UCSD-AML1 (cell line): ENCODE data around the gene CLDN12.
"Not testable (repeated sequence)": the region's sequence is repeated elsewhere in the genome, so short reads cannot be mapped to it uniquely, and the experiment has no call there.

ENCODE experiments used
- DNase-seq: peaks from one replicate; lab custom pipeline; 2025; ENCODE audit not compliant: unreplicated experiment; lab: John Stamatoyannopoulos, UW

The CLDN12 gene

DNA sequence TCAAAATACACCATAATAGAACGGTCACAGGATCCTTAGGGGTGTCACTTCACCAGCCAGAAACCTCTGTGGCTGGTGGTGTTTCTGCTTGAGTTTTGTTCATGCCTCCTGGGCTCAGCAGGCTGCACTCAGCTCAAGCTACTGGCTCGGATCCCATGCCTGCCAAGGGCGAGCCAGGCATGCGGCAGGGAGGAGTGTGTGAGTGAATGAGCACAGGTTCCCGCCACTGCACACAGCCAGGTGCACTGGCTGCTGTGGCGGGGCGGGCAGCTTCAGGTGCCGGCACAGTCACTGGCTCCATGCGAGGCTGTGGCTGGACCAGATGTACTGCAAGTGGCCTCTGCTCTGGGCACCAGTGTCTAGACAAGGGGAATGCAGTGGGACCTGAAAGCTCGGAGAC is 29.5 kb downstream of the CLDN12 start:
- DNase-seq, result no peak

DNA sequence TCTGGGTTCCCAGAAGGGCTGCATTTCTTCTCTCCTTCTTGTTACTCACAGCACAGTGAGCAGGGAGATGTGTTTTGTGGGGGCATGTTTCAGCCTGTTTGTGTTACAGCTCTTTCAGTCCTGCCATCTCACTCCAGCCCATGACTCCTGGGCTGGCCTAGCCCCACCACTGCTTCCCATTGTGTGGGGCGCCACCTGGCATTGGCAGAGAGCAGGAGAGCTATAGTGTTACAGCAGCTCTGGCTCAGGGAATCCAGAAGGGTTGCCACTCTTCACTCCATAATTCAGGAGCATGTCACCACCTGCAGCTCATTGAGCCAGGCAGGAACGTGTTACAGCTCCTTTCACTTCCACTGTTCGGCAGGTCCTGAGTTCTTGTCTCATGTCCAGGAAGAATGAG is 30.0 kb downstream of the CLDN12 start:
- DNase-seq, result no peak

DNA sequence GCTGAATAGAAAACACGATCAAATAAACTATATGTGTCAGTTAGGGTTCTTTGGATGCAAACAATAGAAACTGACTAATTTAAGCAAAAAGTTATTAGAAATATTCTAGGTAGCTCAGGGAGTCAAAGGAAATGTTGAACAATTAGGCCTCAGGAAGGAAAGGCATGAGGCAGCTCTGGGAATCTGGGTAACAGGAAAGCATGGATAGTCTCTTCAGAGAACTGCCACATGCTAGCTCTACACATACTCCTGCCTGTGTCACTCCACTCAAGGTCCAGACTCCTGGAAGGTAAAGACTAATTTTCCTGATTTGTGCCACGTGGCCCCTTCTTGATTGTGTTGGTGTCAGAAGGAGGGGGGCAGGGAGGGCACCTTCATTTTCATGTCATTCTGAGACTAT is 42.4 kb downstream of the CLDN12 start:
- DNase-seq, result no peak

DNA sequence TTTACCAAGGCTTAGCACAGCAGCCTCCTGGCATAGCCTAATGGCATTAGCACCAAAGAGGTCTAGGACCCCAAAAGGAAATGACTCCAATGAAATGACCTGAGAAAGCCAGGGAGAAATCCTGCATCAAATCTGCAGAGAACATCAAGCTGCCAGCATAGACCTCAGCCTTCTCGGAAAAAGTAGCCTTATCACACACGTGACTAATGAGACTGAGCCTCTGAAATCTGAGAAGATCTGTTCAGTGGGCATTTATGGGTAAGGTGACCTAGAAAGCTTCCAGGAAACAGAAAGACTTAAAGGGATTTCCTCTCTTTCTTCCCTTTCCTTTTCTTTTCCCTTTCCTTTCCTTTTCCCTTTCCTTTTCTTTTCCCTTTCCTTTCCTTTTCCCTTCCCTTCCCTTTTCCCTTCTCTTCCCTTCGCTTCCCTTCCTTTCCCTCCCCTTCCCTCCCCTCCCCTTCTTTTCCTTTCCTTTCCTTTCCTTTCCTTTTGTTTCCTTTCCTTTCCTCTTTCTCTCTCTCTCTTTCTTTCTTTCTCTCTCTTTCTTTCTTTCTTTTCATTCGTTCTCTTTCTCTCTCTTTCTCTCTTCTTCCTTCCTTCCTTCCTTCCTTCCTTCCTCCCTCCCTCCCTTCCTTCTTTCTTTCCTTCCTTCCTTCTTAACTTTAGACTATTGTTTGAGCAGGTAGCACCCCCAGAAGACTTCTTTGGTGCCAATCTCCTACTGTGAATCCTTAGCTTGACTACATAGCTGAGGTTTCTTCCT is 43.1 kb downstream of the CLDN12 start:
- no peak for DNase-seq

DNA sequence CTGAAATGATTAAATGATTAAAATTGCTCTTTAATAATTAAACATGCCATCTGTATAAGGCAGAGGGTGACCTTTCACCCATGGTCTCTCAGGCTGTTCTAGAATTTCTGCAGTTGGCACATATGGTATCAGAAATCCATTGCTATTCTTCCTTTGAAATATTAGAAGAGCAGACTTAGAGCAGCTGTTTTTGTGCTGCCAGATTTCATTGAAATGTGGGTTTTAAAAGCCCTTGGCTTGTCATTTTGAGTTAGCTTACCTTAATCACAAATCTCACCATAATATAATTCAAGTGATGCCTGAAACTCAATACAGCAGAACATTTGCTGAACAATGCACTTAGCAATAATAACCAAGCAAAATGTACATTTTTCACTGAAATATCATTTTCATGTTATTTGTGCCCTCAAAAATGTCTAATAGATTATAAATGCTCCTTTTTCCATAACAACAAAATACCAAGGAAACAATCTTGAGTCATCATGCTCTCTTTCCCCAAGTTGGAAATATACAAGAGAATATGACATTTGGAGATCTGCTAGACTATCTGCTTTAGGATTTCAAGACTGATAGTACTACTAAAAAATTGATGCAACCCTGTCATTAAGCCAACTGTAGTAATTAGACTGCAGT is 50.1 kb downstream of the CLDN12 start:
- no peak for DNase-seq

DNA sequence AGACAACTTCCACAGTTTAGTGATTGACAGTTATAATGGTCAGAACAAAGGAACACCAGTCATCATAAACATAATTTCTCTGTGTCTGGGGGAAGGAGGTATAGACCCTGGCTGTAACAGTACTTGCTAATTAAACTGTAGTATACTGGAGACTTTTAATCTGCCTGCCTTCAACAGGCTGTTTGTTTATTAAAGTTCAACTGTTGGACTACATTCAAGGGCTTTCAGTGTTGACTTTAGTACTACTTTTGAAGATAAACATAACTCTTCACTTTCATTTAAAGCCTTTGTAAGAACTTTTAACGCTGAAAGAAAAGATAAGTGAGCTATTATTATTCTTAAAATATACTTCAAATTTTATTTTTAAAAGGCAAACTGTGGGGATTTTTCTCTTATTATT is 50.7 kb downstream of the CLDN12 start:
- no peak for DNase-seq

DNA sequence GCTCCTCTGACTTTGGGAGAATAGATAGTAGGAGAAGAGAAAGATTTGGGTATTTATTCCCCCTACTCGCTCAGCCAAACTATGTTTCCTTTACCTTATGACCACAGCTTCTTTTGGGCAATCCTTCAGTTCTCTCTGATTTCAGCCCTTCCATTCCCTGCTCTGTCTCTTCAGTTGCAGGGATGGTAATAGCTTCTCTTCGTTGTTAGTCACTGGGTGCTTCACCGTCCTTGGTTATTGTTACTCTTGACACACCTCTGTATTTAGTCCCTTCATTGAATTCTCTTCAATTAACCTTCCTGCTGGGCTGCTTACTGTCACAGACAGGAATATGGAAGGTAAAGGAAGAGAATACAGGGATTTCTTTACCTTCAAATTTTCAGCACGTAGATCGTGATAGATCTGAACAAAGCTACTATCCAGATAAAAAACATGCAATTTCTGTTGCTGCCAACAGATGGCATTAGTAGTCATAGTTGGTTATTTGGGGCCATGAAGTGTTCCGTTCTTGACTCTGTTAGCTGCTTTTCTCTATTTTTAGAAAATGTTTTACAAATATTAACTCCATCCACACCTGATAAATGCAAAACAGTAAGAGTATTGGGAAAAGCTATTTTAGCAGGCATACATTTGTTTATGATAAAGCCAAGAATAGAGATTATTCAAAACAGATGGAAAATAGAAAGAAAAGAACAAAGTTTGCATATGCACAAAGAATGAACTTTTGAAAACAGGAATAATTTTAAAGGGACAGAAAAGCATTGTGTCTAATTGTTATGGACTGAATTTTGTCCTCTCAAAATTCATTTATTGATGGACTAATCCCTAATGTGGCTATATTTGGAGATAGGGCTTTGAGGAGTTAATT is 52.1 kb downstream of the CLDN12 start:
- no peak for DNase-seq

DNA sequence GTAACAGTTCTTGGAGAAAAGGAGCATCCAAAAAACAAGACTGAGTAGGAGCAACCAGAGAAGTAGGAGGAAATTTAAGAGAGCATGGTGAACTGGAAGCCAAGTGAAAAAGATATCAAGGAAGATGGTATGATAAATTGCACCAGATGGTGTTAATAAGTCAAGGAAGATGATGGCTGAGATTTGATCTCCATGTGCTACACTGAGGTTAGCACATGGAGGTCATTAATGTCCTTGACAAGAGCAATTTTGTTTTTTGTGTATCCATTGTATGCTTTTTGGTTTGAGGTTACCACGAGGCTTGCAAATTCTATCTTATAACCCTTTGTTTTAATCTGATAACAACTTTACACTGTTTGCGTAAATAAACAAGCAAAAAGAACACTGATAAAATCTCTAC is 54.8 kb downstream of the CLDN12 start:
- no peak for DNase-seq

DNA sequence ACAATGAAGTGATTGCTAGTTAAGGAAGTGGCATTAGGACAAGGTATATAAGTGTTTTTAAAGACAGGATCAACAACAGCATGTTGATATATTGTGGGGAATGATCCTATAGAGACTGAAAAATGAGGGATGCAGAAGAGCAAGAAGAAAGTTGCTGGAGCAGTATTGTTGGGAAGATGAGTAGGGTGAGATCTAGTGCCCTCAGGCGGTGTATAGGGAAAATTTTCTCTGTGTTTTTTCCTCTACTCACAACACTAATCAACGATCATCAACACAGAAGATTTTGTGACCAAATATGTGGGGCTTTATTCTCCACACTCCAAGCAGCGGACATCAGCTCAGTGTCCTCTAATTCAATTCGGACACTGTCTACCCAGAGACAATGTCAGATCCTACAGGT is 56.6 kb downstream of the CLDN12 start:
- DNase-seq, result no peak

DNA sequence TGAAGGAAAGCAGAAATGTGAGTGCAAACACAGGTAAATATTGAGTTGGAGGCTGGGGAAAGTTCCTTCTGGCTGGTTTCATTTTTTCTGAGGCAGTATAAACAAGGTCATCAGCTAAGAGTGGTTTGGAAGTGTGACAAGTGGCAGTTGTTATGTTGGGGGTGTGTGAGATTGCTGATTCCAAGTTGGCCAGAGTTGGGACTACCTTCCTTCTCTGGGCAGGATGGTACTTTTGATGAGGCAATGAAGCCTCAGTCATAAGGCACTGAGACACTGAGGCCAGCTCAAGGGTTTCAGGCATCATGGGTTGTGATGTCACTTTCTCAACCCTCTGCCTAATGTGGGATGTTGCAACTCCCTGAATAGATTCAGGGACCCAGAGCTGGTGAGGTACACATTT is 58.0 kb downstream of the CLDN12 start:
- DNase-seq, result no peak

DNA sequence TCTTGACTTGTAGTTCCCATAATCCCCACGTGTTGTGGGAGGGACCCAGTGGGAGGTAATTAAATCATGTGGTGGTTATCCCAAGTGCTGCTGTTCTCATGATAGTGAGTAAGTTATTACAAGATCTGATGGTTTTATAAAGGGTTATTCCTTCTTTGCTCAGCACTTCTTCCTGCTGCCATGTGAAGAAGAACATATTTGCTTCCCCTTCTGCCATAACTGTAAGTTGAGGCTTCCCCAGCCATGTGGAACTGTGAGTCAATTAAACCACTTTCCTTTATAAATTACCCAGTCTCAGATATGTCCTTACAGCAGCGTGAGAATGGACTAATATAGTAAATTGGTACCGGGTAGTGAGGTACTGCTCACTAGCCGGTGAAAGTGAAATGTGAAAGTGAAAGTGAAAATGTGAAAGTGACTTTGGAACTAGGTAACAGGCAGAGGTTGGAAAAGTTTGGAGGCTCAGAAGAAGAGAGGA is 59.9 kb downstream of the CLDN12 start:
- not testable (repeated sequence) for DNase-seq
